Upper lobe of left lung (tissue), 4 donors: ENCODE measurements around the gene KNDC1.

Experiments
- POLR2A ChIP-seq, 4 donors: fragments of 450-650 bp; IDR thresholded peaks; one replicate each; pipeline ENCODE4 v1.5.1; 2016 to 2017; ENCODE audit warnings: antibody characterized with exemption in 4 of 4, mild to moderate bottlenecking in 2 of 4
- TF ChIP-seq, protein P1 (sequence below), 6 experiments: fragments of 450-650 bp in 4 of 6; fragments of 200-600 bp in 2 of 6; sonication (generic) in 2 of 6; IDR thresholded peaks; one replicate each; pipeline ENCODE4 v1.5.1; 2016 to 2019; ENCODE audit warnings: antibody characterized with exemption in 6 of 6

DNA sequence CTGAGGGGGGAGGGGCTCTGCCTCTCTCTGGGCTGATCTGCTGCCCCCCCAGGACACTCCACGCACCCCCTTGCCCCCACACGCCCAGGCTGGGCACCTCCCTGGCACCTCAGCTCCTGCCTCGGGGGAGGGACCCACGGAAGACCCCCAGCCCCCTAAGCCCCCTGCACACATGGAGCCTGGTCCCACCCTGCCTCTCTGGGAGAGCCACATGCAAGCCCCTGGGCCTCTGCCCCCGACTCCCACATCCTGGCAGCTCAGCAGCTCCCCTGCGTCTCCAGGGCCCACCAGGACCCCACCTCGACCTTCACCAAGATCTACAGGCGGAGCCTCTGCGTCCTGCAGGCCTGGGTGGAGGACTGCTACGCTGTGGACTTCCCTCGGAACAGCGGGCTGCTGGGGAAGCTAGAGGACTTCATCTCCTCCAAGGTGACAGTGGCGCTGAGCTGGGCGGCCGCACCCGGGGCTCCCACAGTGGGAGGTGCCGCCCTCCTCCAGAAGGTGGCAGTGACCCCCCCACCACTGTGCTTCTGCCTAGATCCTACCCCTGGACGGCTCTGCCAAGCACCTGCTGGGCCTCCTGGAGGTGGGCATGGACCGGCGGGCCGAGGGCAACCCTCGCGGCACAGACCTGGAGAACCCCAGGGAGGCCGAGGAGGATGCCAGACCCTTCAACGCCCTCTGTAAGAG is 51.3 kb downstream of the KNDC1 start:
- TF ChIP-seq, protein P1, sequence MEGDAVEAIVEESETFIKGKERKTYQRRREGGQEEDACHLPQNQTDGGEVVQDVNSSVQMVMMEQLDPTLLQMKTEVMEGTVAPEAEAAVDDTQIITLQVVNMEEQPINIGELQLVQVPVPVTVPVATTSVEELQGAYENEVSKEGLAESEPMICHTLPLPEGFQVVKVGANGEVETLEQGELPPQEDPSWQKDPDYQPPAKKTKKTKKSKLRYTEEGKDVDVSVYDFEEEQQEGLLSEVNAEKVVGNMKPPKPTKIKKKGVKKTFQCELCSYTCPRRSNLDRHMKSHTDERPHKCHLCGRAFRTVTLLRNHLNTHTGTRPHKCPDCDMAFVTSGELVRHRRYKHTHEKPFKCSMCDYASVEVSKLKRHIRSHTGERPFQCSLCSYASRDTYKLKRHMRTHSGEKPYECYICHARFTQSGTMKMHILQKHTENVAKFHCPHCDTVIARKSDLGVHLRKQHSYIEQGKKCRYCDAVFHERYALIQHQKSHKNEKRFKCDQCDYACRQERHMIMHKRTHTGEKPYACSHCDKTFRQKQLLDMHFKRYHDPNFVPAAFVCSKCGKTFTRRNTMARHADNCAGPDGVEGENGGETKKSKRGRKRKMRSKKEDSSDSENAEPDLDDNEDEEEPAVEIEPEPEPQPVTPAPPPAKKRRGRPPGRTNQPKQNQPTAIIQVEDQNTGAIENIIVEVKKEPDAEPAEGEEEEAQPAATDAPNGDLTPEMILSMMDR (IDR thresholded peaks at IDR 0.05): no peak
- no peak for TF ChIP-seq POLR2A (IDR thresholded peaks at IDR 0.05)
